ENCODE data around the gene C1orf21.

DNA sequence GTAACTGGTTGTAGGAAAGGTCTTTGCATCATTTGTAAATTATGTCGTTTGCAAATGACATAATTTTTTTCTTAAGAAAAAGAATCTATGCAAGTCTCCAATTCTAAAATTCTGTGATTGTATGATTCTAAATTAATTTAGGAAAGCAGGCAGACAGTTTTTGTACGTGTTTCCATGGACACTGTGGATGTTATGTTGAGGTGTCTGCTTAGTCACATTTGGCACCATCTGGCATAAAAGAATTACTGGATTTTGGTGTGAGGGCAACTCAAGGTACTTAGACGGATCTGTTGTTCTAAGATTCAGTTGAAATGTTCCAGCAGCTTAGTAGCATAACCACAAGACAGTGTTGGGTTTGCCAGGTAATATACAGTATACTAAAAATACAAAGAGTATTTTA is 42.5 kb downstream of the C1orf21 start:
- TF ChIP-seq CTCF (IDR thresholded peaks at IDR 0.05; ENCODE audit: low read length) (no peak), EZH2 (IDR thresholded peaks at IDR 0.05; ENCODE audit: borderline replicate concordance, low read length) (no peak)
